C1 segment of cervical spinal cord (tissue), 14 donors: Measurements from ENCODE around the gene GPC3.

Source experiments
- DNase-seq, 14 donors: peaks; one replicate each; lab custom pipeline; 2025; lab: John Stamatoyannopoulos, UW

GPC3 gene

GRCh38 chrX:133568109-133568508, 417.3 kb downstream of the GPC3 start:
- no peak for DNase-seq

GRCh38 chrX:133566876-133567275, 418.5 kb downstream of the GPC3 start:
- DNase-seq, result no peak

DNA sequence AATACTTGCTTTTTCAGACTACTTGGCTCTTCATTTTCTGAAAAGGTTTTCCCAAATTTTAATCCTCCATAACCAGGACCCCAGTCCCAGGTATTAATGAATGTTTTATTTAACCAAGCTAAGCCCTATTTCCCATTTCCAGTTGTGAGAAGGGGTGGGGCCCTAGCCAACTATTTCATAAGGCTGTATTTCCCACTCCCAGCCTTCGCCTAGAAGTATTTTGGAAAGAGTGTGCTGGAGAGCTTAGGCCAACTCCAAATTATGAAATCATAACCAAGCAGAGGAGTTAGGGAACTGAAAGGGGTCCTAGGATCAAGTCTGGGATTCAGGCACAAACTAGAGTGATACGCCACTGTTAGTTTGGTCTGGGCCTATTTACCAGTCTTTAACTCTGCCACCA, 421.7 kb downstream of the GPC3 start:
- no peak for DNase-seq

GRCh38 chrX:133561251-133561650, 424.1 kb downstream of the GPC3 start:
- DNase-seq, result no peak

DNA sequence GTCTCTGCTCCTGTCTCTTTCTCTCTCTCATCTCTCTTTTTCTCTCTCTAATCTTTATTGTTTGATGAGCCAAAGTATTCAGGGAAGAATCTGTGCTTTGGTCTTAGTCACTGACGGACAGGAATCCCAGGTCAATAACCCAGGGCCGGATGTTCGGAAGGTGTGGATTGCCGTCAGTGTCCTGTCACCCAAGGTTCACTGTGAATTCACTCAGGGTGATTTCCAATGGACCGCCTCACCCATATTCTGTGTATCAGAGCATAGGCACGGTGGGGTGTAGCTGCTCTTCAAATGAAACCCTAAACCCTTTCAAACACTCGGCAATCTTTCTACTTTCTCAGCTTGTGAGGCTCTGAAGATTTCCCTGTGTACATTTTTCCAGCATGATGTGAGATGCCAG, 425.5 kb downstream of the GPC3 start:
- DNase-seq, result no peak

DNA sequence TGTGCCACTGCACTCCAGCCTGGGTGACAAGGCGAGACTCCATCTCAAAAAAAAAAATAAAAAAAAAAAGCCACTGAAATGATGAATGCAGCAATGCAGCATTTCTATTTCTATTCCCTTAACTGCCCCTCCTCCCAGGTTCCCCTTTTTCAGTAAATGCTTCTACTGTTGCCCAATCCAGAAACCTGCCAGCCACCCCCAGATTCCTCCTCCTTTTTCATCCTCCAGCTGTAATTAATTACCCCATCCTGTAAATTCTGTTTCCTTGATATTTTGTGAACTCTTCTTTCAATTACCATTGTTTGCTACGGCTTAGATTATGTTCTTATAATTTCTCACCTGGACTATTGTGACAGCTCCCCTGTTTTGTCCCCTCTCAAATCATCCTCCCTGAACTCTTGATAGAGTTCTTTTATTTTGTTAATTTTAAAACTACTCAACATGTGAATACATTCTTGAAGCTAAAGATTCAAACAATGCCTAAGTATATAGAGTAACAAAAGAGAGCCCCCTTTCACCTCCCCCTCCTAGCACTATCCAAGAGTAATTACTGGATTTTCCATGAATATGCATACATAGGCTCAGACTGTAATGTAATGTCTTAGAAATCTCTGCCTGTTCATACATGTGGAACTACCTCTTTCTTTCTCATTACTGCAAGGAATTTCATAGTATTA, 429.5 kb downstream of the GPC3 start:
- no peak for DNase-seq

- DNase-seq, result no peak
Observed at GRCh38 chrX:133550665-133551485, 434.5 kb downstream of the GPC3 start.

GRCh38 chrX:133549295-133549933, 436.0 kb downstream of the GPC3 start:
- no peak for DNase-seq

DNA sequence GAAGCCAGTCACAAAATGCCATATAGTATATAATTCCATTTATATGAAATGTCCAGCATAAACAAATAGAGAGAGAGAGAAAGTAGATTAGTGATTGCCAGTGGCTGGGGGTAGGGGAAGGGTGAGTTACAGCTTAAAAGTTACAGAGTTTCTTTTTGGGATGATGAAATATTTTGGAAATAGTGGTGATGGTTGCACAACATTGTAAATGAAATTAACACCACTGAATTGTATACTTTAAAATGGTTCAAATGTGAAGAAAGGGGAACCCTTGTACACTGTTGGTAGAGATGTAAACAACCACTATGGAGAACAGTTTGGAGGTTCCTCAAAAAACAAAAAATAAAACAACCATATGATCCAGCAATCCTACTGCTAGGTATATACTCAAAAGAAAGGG, 439.0 kb downstream of the GPC3 start:
- DNase-seq, result no peak

- no peak for DNase-seq
Observed at GRCh38 chrX:133544778-133545177, 440.6 kb downstream of the GPC3 start.

DNA sequence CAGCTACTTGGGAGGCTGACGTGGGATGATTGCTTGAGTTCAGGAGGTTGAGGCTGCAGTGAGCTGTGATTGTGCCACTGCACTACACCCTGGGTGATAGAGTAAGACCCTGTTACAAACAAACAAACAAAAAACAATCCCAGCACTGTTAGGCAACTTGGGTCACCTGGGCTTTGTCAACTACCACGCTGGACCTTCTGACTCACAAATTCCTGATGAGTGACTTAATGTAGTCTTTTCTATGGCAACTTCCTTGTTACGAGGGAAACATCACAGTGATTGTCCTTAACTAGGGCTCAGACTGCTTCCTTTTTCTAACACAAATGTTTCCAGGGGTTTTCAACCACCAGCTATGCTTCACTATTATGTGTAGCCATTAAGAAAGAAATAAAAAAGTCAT, 441.3 kb downstream of the GPC3 start:
- DNase-seq, result no peak

DNA sequence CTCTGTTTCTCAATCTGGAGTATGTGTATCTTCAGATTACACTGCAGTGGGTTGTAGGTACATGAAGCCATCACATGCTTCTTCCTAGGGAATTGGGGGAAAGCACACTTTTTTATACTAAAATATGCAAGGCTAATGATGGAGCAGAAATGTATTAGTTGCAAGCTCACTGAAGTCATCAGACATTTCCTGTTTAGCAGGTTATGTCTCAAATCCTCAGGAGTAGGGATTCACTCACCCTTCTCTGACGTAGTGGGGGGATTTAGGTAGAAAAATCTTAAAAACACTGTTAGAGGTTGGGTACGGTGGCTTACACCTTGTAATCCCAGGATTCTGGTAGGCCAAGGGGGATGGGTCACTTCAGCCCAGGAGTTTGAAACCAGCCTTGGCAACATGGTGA, 441.7 kb downstream of the GPC3 start:
- DNase-seq, result no peak

- DNase-seq, result no peak
Observed at GRCh38 chrX:133542476-133542875, 442.9 kb downstream of the GPC3 start.

GRCh38 chrX:133541021-133541420, 444.4 kb downstream of the GPC3 start:
- DNase-seq, result no peak

DNA sequence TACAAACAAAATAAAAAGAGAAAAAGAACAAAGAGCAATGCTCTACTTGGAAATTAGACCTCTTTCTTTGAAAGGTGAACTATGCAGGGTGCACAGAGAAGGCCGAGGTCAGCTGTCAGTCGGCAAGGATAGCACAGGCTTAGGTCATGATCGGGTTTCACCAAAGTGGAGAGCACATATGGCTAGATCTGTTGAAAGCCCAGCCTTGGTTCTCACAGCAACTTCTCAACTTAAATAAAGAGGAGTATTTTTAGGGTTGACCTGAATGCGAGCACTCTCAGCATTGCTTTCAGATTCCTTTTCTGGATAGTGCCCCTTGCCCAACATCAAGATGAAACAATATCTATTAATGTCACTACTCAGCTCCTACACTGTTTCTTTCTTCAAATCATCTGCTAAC, 447.2 kb downstream of the GPC3 start:
- DNase-seq, result no peak

- DNase-seq, result no peak
Observed at GRCh38 chrX:133537142-133537541, 448.3 kb downstream of the GPC3 start.

DNA sequence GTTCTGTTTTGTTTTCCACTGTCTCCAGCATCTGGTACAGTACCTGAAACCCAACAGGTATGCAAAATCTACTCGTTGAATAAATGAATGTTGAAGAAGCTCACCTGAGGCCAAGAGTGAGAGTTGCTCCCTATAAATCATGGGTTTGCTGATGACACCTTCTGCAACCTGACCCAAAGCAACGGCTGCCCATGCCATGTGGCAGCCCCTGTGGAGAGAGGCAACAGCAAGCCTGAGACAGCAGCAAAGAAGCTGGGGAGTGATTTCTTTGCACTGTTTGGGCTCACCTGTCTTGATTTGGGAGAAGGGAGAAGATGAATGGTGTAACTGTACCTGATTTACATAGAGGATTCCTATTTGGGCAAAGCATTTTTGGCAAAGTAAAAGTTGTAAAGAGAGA, 450.3 kb downstream of the GPC3 start:
- DNase-seq, result no peak

DNA sequence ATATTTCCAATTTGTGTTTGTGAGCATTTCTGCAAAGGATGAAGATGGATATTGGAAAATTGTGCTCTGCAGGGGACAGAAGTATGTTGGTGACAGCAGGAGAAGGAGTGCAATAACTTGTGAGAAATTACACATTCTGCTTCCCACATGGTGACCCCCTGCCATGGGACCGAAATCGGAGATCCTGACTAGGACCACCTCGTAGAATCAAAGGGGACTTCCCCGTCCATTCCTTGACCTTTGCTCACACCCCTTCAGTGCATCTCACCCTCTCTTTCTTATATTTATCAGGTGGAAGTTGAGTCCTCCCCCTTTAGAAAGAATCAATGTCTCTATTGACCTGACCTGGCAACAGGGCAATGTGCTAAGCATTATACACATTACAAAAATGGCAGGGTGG, 451.2 kb downstream of the GPC3 start:
- DNase-seq, result no peak

DNA sequence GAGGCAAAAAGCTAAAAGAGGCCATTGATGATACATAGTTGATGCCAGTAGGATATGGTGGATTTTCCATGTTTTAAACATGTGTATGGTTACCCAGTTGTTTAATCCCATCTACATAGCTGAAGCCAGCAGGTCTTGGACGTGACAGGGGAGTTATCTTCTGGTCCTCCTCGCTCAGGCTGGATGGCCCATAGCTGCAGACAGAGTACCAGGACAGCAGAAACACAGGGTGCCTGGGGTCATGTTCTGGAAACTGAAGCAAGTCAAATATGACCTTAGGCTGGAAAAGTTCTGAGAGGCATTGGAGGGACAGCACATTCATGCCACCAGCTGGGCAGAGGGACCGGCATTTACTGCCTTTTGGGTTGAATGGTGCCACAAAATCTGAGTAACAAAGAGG, 452.1 kb downstream of the GPC3 start:
- no peak for DNase-seq

GRCh38 chrX:133530960-133531359, 454.4 kb downstream of the GPC3 start:
- no peak for DNase-seq

DNA sequence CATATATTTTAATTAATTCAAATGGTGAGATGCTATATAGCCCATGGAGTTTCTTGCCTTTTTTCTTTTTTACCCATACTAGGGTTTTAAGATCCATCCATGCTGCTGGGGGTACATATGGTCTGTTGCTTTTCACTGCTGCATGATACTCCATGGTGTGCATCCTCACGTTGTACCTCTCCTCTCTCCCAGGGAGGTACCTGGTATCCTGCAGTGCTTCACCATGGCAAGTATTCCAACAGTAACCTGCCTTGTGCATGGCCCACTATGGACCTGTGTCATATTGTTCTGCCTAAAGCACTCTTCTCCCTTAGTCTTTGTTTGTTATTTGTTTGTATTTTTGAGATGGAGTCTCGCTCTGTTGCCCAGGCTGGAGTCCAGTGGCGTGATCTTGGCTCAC, 455.8 kb downstream of the GPC3 start:
- no peak for DNase-seq

GRCh38 chrX:133527825-133528224, 457.6 kb downstream of the GPC3 start:
- no peak for DNase-seq

GRCh38 chrX:133527415-133527814, 458.0 kb downstream of the GPC3 start:
- no peak for DNase-seq
